ENCODE measurements around the gene UROC1.

UROC1 gene

DNA sequence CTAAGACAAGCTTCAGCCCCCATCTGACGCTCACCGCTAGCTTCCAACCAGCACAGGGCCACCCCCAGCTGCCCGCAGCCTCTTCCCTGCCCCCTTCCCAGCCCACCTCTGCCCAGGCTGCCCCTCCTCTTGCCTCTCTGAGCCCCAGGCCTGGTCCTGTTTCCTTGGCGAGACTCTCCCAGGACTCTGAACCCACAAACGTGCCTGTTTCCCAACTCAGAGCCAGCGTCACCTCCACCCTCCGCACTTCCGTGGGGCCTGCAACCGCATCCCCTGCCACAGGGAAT, 76.9 kb downstream of the UROC1 start:
- no peak for DNase-seq (ENCODE audit: low spot score)

DNA sequence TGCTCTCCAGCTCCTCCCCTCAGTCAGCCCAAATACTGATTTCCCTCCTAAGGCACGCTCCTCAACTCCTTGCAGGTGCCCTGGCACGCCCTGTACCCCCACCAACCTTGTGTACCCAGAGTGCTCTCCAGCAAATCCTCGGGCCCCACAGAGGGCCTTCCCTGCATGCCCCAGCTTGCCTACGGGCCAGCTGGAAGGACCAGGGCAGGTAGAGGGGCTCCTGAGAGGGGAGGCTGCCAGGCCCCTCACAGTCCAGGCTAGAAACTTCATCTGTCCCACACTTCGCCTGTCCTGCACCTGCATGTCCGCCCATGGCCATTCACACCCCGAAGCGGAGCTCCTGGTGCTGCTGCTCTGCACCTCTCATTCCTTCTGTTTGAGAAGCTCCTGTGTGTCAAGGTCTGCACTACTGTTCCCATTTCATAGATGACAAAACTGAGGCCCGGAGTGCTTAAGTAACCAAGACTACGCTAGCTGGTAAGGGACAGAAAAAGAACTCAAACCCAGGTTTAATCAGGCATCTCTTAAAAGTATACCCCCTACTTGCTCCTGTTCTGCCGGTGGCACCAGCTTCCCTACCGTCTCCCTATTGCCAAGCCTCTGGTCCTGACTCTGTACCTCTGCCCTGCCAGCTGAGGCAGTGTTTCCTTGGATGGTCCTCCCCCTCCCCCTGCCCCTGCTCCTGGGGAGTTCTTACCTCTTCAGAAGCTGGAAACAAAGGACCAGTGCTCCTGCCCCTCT, 77.4 kb downstream of the UROC1 start:
- DNase-seq (ENCODE audit: low spot score) = no peak

- no peak for DNase-seq (ENCODE audit: low spot score)
Measured at GRCh38 chr3:126439346-126439967, 78.1 kb downstream of the UROC1 start.

DNA sequence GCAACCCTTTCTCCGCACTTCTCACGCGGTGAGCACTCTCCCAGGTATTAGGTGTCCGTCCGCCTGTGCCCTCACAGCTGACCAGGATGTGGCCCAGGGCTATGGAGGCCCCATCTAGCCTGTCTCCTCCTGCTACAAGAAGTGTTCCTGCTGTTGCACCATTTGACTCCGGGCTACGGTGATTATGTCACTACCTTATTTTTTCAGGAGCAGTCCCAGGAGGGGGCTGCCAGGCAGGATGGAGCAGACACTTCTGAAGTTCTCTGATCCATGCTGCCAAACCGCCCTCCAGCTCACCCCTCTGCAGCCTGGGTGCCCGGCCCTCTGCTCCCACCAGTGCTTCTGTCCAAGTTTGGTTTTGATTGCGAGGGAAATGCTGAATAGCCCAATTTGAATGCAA, 78.8 kb downstream of the UROC1 start:
- no peak for DNase-seq (ENCODE audit: low spot score)

DNA sequence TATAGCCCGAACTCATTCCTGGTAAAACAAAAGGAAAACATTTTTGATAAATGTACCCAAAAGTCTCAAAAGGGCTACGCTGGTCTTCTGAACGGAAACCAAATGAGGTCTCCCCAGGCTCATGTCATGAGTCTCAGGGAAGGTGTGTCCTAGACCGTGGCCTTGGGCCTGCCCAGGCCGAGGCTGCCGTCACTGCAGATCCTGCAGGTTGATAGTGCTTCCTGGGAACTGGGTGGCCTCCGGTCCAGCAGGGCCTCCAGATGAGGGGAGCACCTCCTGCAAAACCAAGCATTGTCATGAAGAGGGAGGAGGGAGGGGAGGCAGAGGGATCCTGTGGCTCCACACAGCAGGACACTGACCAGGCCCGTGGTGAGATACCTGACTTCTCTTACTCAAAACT, 79.4 kb downstream of the UROC1 start:
- DNase-seq (ENCODE audit: low spot score) = no peak

DNA sequence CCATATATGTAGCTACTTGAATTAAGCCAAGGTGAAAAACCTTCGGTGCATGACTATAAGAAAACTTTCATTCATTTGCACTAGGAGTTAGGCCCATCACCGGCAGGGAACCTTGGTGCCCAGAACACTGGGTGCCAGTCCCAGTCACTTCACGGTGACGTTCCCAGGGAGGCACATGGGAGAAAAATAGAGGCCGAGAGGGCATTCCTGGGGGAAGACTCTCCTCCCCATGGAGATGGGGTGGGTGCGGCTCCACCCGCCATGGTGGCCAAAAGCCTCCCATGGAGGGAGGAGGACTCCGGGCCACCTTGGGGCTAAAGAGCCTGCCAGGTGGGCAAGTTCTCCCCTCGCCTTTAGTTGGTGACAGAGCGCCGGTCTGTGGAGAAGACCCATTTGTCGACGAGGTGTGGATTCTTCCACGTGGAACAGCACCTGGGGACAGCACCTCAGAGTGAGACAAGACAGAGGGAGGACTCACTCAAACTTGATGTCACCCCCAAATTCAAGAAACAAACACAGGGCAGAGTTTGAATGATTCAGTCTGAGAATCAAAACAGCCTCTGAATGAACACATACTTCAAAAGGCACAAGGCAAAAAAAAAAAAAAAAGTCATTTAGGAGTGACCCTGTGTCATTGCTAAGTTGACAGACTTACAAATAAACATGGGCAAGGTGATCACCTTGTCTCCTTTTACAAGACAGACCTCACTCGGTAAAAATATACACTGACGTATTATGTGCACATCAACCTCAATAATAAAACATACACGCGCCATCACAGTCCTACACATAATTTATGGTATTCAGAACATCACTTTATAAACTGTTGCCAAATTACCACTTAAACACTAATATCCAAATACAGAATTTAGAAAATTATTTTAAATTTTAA, 80.5 kb downstream of the UROC1 start:
- DNase-seq (ENCODE audit: low spot score) = no peak

- DNase-seq (ENCODE audit: low spot score) = no peak
Measured at GRCh38 chr3:126435456-126436315, 81.9 kb downstream of the UROC1 start.

DNA sequence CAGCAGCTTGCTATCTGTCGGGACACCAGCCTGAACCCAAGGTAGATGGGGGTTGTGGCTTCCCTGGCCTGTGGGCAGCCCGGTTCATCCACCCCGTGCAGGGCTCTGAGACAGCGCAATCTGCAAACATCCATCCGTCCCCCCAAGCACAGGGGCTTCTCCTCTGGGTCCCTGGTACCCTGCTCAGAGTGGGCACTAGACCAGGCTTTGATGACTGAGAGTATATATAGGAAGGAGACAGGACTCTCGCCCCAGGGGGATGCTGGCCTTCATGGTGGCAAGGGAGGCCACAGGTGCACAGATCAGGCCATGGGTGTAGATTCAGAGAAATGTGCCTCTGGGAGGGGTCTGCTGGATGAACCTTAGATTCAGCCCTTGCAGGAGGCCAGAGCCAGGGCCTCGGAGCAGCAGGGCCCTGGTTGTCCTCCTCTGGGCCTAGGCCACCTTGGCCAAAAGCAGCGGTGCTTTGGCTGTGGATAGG, 82.6 kb downstream of the UROC1 start:
- no peak for DNase-seq (ENCODE audit: low spot score)

DNA sequence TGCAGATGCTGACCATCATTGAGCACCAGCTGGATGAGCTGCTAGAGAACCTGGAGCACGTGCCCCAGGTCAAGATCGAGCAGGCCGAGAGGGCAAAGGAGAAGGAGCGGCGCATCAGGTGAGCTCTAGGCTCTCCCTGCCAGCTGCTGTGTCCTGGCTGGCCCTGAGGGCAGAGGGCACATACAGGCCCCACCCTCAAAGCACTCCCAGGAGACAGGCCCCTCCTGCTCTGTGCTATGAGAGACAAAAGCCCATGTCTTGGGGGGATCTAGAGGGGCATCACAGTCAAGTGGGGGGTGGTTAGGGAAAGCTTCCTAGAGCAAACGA, 83.3 kb downstream of the UROC1 start:
- no peak for DNase-seq (ENCODE audit: low spot score)

DNA sequence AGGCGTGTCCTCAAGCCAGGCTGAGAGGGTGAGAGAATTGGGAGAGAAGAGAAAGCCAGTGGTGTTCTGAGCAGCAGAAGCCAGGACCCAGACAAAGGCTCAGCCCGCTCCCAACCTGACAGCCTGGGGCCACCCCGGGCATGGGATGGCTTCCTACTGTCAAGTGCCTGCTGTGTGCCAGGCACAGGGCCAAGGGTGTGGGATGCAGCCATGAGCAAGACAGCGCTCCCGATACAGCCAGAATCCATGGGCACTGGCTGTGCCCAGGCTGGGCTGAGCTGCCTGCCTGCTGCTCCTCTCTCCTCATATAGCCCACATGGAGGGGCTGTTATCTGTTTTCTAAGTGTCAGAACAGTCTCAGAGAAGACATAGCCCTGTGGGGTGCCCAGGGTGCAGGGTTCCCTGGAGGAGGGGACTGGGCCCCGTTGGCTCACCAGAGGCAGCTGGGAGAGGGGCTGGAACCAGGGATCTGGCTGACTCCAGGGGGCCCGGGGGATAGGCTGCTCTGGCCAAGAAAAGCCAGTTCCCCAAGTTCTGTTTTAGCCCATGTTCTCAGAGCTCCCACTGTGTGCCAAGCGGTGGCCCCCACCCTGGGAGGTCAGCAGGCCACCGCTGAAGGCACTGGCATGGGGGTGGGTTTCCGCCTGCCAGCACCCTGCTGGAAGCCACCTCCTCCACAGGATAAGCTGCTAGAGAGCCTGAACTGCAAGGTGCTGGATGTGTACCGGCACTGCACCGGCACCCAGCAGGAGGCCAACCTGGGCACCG, 83.9 kb downstream of the UROC1 start:
- DNase-seq (ENCODE audit: low spot score) = no peak

DNA sequence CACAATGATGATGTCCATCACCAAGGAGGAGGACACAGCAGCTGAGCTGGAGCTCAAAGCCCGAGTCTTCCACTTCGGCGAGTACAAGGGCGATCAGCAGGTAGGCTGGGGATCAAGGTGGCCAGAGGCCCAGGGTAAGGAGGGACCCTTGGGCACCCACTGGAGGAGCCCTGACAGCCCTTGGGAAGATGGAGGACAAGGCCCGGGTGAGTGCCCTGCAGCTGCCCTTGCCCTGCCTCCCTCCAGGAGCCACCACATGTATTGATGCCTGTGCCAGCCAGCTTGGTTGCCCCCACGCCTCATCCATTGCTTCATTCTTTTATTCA, 84.5 kb downstream of the UROC1 start:
- DNase-seq (ENCODE audit: low spot score) = no peak

GRCh38 chr3:126432361-126433104, 85.0 kb downstream of the UROC1 start:
- no peak for DNase-seq (ENCODE audit: low spot score)

All from COLO829 (cell line).